Epithelial cell of proximal tubule (primary cell): ENCODE data around the gene DCUN1D3. TPM values are rescaled to one million over a fixed set of nuclear protein-coding genes. Genes with fewer than 3 reads are reported as not detected.
"Not testable (repeated sequence)": the region's sequence is repeated elsewhere in the genome, so short reads cannot be mapped to it uniquely, and the experiment has no call there.

Experiments
- DNase-seq: peaks from one replicate; pipeline ENCODE4 v3.0.0-alpha.2; 2011; ENCODE audit warnings: low read depth
- H3K4me3 ChIP-seq: 2 replicates; pipeline ENCODE4 v1.5.1; 2011; ENCODE audit warnings: low read depth, mild to moderate bottlenecking, low read length
- CTCF ChIP-seq: conservative IDR thresholded peaks from 2 replicates; pipeline ENCODE4 v1.5.1; 2012; ENCODE audit warnings: low read depth, mild to moderate bottlenecking, low read length
- total RNA-seq: library from RNA; depleted of rRNA; stranded (reverse); fragments of >200 nt; gene quantifications from 2 replicates; pipeline ENCODE4 v1.2.3, GENCODE V29; 2015

Gene DCUN1D3
- total RNA-seq: 7.2 and 7.5 TPM in 2 replicates

- H3K4me3 ChIP-seq: peak within 1 kb of the TSS; percentile 89
- DNase-seq: peak; percentile 89
- no peak for TF ChIP-seq CTCF
Measured at GRCh38 chr16:20900299-20901067, at the start of gene DCUN1D3, which contains the start of gene LYRM1. Gene DCUN1D3, minus strand, starts transcription at chr16:20900358. Its CDS starts 37,820 bp downstream, at chr16:20862538. Gene LYRM1, plus strand, starts transcription at chr16:20900771. Its CDS starts 14,785 bp downstream, at chr16:20915556.

GRCh38 chr16:20949660-20950059 lies 49.5 kb upstream of the DCUN1D3 start:
- no peak overlapping the region for H3K4me3 ChIP-seq
- no peak for DNase-seq
- no peak for TF ChIP-seq CTCF

- no peak overlapping the region for H3K4me3 ChIP-seq
- TF ChIP-seq CTCF: no peak
- DNase-seq: no peak
Measured at GRCh38 chr16:20948444-20948843, 48.3 kb upstream of the DCUN1D3 start.

GRCh38 chr16:20946015-20946629 lies 46.0 kb upstream of the DCUN1D3 start:
- DNase-seq: no peak
- H3K4me3 ChIP-seq: no peak overlapping the region
- no peak for TF ChIP-seq CTCF

GRCh38 chr16:20945575-20945875 lies 45.4 kb upstream of the DCUN1D3 start:
- not testable (repeated sequence) for DNase-seq, H3K4me3 ChIP-seq

- peak; percentile 16 for TF ChIP-seq CTCF
- no peak for DNase-seq
- H3K4me3 ChIP-seq: no peak overlapping the region
Measured at GRCh38 chr16:20944861-20945574, 44.9 kb upstream of the DCUN1D3 start.

GRCh38 chr16:20942256-20942655 lies 42.1 kb upstream of the DCUN1D3 start:
- no peak for TF ChIP-seq CTCF
- DNase-seq: no peak
- no peak overlapping the region for H3K4me3 ChIP-seq
